Fibroblast of skin of scalp (primary cell): ENCODE data around the gene STK39.

Source experiments
- DNase-seq: peaks from one replicate; pipeline ENCODE4 v3.0.0-alpha.2; 2013

Gene STK39

DNA sequence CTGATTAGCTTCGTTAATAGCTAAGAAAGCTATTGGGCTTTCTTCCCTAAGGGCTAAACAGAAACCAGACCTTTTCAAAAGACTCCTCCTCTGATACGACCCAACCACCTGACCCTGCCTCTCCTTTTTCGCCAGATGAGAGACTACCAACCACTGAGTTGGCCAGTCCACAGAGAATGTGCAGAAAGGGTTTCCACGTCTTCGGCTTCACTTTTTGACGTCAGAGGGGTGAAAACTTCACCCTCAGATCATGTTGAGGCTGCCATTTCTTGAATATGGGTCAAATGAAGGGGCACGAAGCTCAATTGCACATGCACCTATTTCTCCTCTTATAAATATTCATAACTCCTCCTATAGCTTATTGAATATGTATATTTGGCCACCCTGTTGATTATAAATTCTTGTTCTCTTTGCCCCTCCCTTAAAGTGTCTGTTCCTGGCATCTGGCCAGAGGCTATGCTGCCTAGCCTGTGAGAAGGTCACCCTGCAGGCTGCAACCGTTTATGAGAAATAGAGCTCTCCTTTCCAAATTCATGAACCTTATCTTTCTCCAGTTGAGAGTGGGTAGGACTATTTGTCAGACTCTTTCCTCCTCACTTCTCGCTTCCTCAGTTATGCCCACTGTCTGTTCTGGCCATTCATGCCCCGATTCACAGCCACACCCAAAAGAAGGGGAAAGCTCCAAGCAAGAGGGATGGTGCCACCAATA, 301.6 kb downstream of the STK39 start:
- DNase-seq = no peak

DNA sequence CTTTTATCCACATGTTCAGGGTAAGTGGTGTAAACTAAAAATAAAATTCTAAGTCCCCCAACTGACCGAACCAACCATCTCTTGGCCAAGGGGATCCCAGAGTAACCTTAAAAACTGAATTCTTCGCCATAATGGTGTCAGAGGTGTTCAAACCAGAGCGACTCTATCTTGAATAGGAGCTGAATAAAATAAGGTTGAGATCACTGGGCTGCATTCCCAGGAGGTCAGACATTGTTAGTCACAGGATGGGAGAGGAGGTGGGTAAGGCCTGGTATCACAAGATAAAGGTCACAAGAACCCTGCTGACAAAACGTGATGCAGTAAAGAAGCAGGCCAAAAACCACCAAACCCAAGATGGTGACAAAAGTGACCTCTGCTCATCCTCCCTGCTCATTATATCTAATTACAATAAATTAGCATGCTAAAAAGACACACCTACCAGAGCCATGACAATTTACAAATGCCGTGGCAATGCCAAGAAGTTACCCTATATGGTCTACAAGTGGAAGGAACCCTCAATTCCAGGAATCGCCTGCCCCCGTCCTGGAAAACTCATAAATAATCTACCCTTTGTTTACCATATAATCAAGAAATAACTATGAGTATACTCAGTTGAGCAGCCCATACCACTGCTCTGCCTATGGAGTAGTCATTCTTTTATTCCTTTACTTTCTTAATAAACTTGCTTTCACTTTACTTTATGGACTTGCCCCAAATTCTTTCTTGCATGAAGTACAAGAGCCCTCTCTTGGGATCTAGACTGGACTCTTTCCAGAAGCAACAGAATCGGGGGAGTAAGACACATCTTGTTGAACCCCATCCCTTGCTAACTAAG, 302.4 kb downstream of the STK39 start:
- DNase-seq = no peak

DNA sequence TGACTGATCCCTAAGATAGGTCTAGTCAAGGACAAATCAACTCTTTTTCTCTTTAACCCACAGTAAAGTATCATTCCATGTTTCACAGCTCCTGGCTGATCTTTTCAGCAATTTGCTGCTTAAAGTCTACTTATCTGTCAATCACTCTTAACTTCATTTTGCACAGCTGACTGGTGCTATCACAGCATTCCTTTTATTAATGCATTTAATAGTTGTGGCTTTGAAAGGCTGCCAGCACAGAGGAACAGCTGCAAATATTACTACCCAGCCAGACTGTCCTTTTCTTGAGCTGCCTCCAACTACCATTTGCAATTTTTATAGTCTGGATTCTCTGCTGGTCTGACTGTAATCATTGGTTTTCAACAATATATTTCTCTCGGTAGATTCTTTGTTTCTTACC, 303.5 kb downstream of the STK39 start:
- DNase-seq = peak; percentile 52

DNA sequence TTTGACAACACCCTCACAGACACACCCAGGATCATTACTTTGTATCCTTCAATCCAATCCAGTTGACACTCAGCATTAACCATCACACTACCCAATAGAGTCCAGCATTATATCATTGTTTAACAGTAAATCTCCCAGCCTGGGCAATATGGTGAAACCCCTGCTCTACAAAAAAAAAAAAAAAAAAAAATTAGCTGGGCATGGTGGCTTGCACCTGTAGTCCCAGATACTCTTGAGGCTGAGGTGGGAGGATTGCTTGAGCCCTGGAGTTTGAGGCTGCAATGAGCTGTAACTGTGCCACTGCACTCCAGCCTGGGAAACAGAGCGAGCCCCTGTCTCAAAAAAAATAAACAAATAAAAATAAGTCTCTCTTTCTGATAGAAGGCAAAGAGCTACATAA, 304.0 kb downstream of the STK39 start:
- no peak for DNase-seq

DNA sequence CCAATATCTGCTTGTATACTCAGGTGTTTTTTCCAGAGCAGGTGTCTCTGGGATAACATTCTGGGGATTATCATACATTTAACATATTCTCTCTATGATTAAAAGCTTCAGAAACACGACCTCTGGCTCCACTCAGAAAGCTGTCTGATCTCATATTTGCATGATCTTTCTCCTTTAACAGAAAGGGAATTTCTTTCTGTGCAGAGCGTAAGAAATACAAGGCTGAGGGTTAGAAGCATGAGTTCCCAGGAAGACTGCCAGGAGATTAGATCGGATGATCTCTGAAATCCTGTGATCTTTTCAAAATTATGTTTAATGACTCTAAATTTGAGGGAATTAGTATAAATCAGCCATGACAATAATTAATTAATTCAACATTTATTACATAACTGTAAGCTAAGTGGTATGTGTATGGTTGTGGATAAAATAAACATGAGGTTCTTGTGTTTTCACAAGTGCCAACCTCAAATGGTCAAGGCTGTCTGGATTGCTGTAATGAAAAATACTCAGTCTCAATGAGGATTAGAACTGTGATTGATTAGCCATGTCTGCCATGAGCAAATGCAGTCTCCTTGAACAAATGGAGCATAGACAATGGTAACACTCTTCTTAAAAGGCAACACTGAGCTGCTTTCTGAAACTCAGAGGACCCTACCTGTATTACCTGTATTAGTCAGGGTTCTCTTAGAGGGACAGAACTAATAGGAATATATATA, 304.9 kb downstream of the STK39 start:
- no peak for DNase-seq

DNA sequence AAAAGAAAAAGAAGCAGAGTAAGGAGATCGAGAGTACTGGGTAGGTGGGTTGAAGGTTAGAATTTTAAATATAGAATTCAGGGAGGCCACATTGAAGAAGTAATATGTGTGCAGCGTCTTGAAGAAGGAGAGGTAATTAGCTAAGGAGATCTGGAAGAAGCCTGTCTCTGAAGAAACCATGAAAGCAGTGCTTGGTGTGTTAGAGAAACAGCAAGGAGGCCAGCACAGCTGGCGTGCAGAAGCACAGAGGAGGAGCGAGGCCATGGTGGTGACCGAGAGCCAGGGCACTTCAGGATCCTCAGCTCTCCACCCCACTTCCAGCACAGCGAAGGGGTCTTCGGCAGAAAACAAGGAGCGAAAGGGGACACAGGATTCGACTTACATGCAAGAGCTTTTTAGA, 305.8 kb downstream of the STK39 start:
- no peak for DNase-seq

DNA sequence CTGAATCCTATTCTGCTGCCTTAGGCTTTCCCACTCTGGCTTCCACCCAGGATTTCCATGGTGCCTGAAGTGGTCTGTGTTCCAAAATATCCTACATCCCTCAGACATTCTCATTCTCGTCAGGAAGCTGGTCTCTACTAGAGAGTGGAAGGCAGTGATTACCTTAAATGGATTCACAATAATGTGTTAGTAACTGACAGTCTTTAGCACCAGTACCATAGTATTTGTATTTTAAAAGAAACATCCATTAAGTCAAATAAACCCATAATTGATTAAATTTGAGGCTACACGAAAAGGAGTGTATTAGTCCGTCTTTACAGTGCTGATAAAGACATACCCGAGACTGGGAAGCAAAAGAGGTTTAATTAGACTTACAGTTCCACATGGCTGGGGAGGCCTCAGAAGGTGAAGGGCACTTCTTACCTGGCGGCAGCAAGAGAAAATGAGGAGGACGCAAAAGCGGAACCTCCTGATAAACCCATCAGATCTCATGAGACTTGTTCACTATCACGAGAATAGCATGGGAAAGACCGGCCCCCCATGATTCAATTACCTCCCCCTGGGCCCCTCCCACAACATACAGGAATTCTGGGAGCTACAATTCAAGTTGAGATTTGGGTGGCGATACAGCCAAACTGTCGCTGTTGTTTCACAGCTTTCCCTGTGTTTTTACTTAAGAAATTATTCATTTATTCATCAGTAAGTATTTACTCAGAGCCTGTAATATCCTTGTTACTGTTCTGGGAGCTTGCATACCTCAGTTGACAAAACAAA, 306.5 kb downstream of the STK39 start:
- DNase-seq = no peak

DNA sequence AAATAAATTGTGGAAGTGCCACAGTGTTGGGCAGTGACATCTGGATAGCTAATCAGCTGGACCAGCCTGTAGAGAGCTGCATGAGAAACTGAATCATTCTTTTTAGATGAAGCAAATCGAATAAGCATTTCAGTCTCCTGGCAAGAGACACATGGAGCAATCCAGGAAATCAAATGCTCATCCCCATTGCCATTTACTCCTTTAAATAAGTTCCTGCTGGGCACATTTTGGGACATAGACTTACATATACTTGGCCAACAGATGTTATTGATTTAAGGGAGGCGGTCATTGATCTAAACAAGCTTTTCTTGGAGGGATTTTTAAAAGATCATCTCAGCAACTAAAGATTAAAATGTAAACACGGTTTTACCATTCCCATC, 307.1 kb downstream of the STK39 start:
- peak; percentile 5 for DNase-seq

DNA sequence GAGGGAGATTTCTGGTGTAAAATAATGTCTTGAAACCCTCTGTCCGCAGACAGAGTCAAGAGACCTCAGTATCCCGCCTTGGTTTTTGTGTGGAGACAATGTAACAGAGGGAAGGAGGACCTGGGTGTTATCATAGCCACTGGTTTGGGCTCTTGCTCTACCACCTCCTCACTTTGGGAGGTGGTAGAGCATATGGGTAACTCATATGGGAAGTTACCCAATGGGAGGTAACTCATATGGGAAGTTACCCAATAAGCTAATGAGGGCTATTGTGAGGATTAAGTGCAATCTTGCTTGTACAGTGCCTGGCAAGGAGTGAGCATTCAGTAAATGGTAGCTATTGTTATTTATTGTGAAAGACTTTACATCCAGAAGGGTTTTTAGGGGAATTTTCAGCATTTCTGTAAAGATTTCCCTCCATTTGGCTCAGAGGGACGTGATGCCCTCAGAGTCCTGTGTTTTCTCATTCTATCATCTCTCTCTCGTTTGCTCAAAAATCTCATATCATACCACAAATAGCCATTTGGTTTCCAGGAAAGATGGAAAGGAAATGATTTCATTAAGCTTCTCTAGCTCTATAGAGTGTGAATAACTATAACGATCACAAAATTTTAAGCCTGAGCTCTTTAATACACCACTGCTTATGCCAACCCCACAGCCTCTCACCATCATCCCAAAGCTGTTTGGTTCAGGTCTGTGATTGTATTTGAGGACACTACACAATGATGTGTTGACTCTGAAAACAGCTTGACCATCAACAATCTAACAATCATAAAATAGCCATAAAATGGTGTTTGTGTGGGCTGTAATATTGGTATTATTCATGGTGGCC, 307.7 kb downstream of the STK39 start:
- DNase-seq = no peak

DNA sequence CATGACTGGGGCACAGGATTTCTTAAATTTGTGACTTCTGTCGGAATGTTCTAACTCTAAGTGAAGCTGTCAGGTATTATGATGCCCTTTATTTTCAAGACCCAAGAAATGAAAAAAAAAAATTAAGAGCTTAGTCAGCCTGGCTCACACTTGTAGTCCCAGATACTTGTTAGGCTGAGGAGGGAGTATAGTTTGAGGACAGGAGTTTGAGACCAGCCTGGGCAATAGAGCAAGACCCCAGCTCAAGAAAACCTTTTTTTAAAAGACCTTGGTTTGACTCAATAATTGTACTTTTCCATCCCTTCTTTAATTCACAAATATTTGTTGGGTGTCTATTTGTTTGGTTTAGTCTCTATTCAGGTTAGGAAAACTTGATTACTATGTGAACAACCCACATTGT, 310.0 kb downstream of the STK39 start:
- DNase-seq = no peak

DNA sequence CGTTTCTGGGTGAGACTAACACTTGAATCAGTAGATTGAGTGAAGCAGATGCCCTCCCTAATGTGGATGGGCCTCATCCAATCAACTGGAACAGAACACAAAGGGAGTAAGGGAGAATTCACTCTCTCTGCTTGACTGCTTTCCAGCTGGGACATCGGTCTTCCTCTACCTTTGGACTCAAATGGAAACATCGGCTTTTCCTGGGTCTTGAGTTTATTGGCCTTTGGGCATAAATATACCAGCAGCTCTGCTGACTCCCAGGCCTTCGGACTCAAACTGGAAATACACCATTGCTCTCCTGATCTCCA, 311.6 kb downstream of the STK39 start:
- DNase-seq = no peak

DNA sequence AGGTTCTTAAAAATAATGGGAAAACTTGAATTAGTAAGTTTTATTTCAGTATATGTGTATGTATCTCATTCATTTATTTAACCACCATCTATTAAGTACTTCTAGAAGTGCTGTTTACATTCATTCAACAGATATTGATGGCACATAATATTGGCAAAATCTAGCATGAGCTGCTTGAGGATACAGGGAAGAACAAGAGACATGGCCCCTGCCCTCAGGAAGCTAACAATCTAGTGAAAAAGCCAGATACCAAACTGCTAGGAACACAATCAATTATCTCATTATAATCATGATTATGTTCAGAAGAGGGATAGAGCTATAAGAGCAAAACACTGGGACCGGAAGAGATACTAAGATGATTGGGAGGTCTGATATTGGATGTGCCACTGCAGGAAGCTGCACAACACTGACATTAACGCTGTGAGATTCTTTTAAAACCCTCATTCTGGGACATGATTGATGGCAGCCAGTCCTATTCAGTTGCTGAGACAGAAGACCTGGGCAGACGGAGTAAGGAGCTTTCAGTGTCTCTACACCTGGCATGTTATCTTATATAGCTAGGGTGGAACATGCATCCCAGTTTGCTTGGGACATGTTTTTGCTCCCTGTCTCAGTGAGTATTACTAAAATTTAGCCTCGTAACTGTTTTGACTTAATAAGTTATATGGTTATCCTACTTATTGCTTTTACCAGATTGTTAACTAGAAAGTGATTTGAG, 314.1 kb downstream of the STK39 start:
- DNase-seq = no peak

DNA sequence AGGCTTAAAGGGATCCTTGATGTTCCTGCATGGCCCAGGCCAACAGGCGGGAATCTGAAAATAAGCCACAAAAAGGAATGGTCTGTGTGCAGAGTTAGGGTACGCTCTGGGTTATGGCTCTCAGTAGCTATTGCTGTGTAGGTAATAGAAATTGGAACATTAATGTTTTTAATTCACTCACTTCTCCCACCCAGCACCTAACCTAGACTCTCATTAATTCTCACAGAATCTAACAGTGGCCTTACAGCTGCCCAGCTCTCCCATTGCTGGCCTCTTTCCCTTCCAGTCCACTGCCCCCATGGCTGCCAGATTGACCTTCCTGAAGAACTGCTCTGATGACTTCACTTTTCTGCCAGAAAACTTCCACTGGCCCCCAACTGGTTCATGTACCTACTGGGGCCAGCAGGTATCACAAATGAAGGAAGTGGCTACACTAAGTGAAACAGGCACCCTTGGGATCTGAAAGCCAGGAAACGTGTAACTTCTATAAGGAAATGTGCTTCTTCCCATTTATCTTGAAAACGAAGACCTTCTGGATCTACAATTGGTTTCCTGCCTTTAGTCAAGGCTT, 315.2 kb downstream of the STK39 start:
- DNase-seq = no peak

DNA sequence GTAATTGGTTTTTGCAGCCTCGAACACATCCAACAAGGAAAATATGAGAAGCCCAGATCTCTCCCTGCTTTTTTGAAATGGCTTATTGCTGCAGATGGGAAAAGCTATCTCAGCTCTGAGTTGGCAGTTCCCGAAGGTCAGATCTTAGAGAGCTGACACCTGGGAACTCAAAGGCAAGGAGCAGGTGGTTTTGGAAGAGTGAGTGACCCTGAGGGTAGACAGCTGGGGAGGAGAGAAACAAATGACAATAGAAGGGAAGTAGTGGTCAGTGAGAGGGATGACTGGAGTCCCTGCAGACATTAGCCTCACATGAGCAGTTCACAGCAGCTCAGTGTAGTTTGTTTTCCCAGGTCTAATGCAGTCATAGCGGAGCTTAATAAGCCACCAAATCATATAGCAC, 317.9 kb downstream of the STK39 start:
- no peak for DNase-seq

DNA sequence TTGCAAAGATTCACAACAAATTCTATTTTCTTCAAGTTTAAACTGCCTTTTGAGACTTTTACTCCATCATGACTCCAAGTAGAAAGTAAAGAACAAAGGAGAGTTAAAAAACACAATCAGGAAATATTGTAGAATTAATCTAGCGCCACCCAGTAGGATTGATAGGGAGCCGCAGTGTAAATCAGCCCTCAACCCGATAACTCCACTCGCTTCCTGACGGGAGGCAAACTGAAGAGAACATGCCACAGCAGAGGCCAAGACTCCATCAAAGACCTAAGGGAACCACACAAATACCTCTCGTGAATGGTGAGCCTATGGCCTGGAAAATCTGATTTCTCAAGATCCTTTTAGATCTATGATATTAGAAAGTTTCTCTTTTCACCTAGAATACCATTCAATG, 319.0 kb downstream of the STK39 start:
- no peak for DNase-seq

DNA sequence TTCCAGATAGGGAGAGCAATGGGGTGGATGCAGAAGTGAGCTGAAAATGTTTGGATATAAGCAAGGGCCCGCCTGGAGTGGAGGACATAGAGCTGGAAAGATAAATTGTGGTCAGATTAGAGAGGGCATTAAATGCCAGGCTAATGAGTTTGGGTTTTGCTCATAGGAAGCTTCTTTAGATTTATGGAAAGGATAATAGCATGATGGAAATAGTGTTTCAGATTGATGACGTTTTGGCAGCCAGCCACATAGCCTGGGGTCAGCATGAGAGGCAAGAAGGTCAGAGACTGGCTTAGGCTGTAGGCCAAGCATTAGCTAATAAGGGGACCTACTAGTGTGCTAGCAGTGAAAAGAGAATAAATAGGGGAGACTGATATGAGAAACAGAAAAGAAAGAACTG, 321.6 kb downstream of the STK39 start:
- DNase-seq = no peak

DNA sequence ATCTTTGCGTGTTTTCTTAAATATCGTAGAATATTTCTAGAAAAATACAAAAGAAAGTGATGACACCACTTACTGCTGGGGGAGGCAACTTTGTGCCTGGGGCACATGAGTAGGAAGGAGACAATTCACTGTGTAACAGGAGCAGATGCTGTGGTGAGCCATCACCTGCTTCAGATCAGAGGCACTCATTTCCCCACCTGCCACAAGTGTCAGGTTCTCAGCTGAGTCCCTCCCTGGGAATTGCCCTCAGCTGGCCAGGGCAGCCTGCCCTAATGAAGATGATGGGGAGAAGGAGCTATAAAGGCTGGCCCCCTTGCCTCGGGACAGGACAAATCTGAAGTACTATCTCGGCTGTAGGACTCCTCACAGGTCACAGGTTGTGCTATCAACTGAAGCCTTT, 322.8 kb downstream of the STK39 start:
- no peak for DNase-seq

DNA sequence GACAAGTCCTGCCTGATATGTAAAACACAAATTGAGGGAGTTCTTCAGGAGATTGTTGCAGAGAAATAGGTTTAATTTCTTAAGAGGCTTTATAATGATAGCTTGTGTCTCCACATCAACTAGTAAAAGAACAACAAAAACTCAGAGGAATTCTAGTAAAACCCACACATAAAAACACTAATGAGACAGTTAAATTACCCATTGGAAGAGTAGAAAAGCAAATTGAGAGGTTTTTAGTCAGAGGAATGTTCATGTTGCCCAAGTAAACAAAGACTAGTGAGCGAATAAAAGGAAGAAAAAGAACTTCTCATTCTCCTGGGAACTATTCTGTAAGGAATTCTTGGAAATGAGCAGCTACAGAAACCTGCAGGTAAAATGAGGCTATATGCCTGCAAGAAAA, 330.6 kb downstream of the STK39 start:
- no peak for DNase-seq

DNA sequence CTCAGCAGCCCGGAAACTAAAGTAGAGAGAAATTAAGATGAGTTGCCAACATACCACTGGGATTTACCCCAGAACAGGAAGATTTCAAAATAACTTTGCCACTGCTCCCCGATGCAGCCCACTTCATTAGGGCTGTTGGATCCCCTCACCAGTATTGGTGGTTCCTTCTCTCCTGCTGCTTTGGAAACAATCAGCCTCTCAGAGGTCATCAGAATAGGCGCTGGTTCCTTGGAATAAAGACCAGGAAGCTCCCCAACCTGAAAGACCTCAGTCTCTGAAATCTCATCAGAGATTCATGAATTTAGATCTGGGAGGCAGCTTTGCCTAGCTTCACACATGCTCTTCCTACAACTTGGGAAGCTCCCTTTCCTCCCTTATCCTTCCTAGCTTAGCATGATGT, 332.4 kb downstream of the STK39 start:
- no peak for DNase-seq

DNA sequence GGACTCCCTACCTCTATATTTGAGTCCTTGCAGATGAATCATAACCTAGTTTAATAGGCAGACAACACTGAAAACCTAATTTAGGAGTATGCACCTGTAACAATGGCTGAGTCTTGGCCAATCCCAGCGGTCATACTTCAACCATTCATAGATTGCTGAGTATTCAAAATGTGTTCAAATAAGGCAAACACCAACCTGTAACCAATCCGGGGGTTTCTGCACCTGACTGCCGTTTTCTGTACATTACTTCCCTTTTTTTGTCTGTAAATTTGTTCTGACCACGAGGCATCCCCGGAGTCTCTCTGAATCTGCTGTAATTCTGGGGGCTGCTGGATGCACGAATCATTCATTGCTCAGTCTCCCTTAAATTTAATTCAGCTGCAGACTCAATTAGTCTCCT, 338.6 kb downstream of the STK39 start:
- DNase-seq = no peak

DNA sequence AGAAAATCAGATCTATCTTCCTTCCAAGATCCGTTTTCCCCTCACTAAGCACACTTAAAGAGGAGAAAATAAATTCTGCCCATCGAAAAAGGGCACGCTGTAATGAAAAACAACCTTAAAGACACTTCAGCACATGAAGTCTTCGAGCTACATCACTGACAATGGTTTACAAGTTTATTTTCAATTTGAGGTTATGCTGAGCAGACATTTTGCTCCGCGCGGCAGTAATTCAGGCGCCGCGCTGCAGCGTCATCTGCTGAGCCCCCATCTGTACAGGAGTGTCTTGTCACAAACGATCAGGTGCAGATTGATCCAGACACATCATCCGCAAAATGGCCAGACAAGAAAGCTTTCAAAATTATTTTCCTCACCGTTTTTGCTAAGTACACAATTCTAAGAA, 341.7 kb downstream of the STK39 start:
- no peak for DNase-seq
